HepG2 (cell line): Measurements from ENCODE around the gene RPE65. TPM values are rescaled to one million over a fixed set of nuclear protein-coding genes. Genes with fewer than 3 reads are reported as not detected.

ENCODE experiments used
- BRD4 ChIP-seq: sonication (generic); formaldehyde crosslinking; IDR thresholded peaks from 2 replicates; pipeline ENCODE4 v1.4.0; 2020; ENCODE audit warnings: missing genetic modification reagents
- KDM3A ChIP-seq: IDR thresholded peaks from 2 replicates; pipeline ENCODE4 v1.6.1; 2018; ENCODE audit warnings: low read depth, missing compliant biosample characterization
- MBNL3 ChIP-seq: fragments of 250-450 bp; sonication (Bioruptor Pico); conservative IDR thresholded peaks from 2 replicates; pipeline ENCODE4 v1.8.0; 2022; ENCODE audit warnings: mild to moderate bottlenecking, inconsistent platforms
- NCOA5 ChIP-seq: sonication (generic); formaldehyde crosslinking; IDR thresholded peaks from 2 replicates; pipeline ENCODE4 v1.4.0; 2020; ENCODE audit warnings: missing genetic modification reagents
- SIX4 ChIP-seq: sonication (generic); formaldehyde crosslinking; IDR thresholded peaks from 2 replicates; pipeline ENCODE4 v1.4.0; 2020; ENCODE audit warnings: missing genetic modification reagents
- TBL1XR1 ChIP-seq: fragments of 150-350 bp; IDR thresholded peaks from 2 replicates; pipeline ENCODE4 v1.6.1; 2014; ENCODE audit warnings: borderline replicate concordance, low read length; ENCODE audit not compliant: partially characterized antibody
- ZBTB20 ChIP-seq: sonication (generic); formaldehyde crosslinking; IDR thresholded peaks from 2 replicates; pipeline ENCODE4 v1.8.1; 2023; ENCODE audit warnings: missing genetic modification reagents, low read depth, mild to moderate bottlenecking, borderline replicate concordance
- ZNF101 ChIP-seq: sonication (generic); formaldehyde crosslinking; IDR thresholded peaks from 2 replicates; pipeline ENCODE4 v1.4.0; 2020; ENCODE audit warnings: mild to moderate bottlenecking, low read depth, missing genetic modification reagents, borderline replicate concordance
- ZNF18 ChIP-seq: sonication (generic); formaldehyde crosslinking; IDR thresholded peaks from 2 replicates; pipeline ENCODE4 v1.8.0; 2022; ENCODE audit warnings: mild to moderate bottlenecking, missing genetic modification reagents; ENCODE audit not compliant: insufficient replicate concordance
- ZNF256 ChIP-seq: sonication (generic); formaldehyde crosslinking; conservative IDR thresholded peaks from 2 replicates; pipeline ENCODE4 v1.4.0; 2020; ENCODE audit warnings: missing genetic modification reagents
- ZNF446 ChIP-seq: sonication (generic); formaldehyde crosslinking; IDR thresholded peaks from 2 replicates; pipeline ENCODE4 v1.5.0; 2020; ENCODE audit warnings: mild to moderate bottlenecking, missing genetic modification reagents
- ZNF572 ChIP-seq: sonication (generic); formaldehyde crosslinking; IDR thresholded peaks from 2 replicates; pipeline ENCODE4 v1.5.1; 2020; ENCODE audit warnings: mild to moderate bottlenecking, missing genetic modification reagents
- ZNF615 ChIP-seq: sonication (generic); formaldehyde crosslinking; IDR thresholded peaks from 2 replicates; pipeline ENCODE4 v1.5.0; 2020; ENCODE audit warnings: mild to moderate bottlenecking, missing genetic modification reagents, borderline replicate concordance
- ZNF644 ChIP-seq: IDR thresholded peaks from 2 replicates; pipeline ENCODE4 v1.6.1; 2016; ENCODE audit warnings: low read depth
- ZNF746 ChIP-seq: sonication (generic); formaldehyde crosslinking; IDR thresholded peaks from 2 replicates; pipeline ENCODE4 v1.8.0; 2022; ENCODE audit warnings: mild to moderate bottlenecking, missing genetic modification reagents
- ZSCAN30 ChIP-seq: sonication (generic); formaldehyde crosslinking; IDR thresholded peaks from 2 replicates; pipeline ENCODE4 v1.5.0; 2020; ENCODE audit warnings: mild to moderate bottlenecking, missing genetic modification reagents
- polyA plus RNA-seq, 8 experiments: library from polyadenylated mRNA; depleted of rRNA in 3 of 8; stranded (reverse) in 7 of 8; unstranded in 1 of 8; fragments of >200 nt; fragmentation: Illumina TruSeq in 4 of 8; extraction: Trizol in 4 of 8; gene quantifications; 2 replicates each; pipeline versions ENCODE4 v1.2.1 to v1.2.3, GENCODE V29; 2011 to 2016; ENCODE audit warnings: low read depth in 4 of 8, missing spikeins in 1 of 8, mixed read lengths in 1 of 8; ENCODE audit not compliant: insufficient read depth in 1 of 8
- total RNA-seq, 5 experiments: library from RNA; depleted of rRNA; stranded (reverse); fragments of >200 nt; fragmentation: Illumina TruSeq; extraction: Trizol; gene quantifications; 2 replicates each; pipeline ENCODE4 v1.2.3, GENCODE V29; 2016; ENCODE audit warnings: low read depth in 1 of 5
- TF ChIP-seq, protein P1 (sequence below): sonication (generic); formaldehyde crosslinking; IDR thresholded peaks from 2 replicates; pipeline ENCODE4 v1.5.1; 2020; ENCODE audit warnings: mild to moderate bottlenecking, missing genetic modification reagents, borderline replicate concordance
- TF ChIP-seq, protein P2 (sequence below): sonication (generic); formaldehyde crosslinking; IDR thresholded peaks from 2 replicates; pipeline ENCODE4 v1.5.0; 2020; ENCODE audit warnings: missing genetic modification reagents, mild to moderate bottlenecking, borderline replicate concordance
- TF ChIP-seq, protein P3 (sequence below): sonication (generic); formaldehyde crosslinking; IDR thresholded peaks from 2 replicates; pipeline ENCODE4 v1.5.1; 2020; ENCODE audit warnings: missing genetic modification reagents, mild to moderate bottlenecking, borderline replicate concordance

The RPE65 gene
- total and polyA plus RNA-seq, 2 of the 13 experiments (the other 11 are each of a cell fraction or from before 2014, with no cell fraction given): not detected

DNA sequence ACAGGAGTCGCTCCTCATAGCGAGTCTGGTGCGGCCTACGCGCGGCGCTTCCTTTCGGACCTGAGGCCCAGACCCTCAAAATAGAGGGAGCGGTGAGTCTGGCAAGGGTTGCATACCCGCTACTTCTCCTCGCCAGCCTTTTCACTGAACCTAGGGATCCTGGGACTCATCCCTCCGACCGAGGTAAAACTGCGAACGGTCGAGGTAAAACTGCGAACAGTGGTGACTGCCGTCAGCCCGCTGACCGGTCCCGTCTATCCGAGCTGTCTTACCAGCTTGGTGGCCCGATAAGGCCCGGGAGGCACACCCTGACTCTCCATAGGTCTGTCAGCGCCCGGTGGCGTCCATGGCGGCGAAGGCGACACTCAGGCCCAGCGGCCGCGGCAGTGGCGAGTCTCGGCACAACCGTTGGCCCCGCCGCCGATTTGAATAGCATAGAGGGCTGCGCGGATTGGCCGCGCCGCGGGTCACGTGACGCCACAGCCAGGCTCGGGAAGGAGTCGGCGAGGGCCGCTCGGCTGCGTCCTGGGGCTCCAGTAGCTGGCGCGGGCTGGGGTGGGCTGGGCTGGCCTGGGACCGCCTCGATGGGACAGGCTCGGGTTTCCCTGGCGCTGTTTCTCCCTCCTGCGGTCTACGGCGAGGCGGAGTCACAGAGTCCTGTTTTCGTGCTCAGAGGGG, 47.1 kb upstream of the RPE65 start, which contains the start of gene DEPDC1 (continued):
- TF ChIP-seq, protein P1, sequence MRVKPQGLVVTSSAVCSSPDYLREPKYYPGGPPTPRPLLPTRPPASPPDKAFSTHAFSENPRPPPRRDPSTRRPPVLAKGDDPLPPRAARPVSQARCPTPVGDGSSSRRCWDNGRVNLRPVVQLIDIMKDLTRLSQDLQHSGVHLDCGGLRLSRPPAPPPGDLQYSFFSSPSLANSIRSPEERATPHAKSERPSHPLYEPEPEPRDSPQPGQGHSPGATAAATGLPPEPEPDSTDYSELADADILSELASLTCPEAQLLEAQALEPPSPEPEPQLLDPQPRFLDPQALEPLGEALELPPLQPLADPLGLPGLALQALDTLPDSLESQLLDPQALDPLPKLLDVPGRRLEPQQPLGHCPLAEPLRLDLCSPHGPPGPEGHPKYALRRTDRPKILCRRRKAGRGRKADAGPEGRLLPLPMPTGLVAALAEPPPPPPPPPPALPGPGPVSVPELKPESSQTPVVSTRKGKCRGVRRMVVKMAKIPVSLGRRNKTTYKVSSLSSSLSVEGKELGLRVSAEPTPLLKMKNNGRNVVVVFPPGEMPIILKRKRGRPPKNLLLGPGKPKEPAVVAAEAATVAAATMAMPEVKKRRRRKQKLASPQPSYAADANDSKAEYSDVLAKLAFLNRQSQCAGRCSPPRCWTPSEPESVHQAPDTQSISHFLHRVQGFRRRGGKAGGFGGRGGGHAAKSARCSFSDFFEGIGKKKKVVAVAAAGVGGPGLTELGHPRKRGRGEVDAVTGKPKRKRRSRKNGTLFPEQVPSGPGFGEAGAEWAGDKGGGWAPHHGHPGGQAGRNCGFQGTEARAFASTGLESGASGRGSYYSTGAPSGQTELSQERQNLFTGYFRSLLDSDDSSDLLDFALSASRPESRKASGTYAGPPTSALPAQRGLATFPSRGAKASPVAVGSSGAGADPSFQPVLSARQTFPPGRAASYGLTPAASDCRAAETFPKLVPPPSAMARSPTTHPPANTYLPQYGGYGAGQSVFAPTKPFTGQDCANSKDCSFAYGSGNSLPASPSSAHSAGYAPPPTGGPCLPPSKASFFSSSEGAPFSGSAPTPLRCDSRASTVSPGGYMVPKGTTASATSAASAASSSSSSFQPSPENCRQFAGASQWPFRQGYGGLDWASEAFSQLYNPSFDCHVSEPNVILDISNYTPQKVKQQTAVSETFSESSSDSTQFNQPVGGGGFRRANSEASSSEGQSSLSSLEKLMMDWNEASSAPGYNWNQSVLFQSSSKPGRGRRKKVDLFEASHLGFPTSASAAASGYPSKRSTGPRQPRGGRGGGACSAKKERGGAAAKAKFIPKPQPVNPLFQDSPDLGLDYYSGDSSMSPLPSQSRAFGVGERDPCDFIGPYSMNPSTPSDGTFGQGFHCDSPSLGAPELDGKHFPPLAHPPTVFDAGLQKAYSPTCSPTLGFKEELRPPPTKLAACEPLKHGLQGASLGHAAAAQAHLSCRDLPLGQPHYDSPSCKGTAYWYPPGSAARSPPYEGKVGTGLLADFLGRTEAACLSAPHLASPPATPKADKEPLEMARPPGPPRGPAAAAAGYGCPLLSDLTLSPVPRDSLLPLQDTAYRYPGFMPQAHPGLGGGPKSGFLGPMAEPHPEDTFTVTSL (CRISPR knock-in tag): peak; percentile 44; the same call in 1 of the 2 replicates
- TF ChIP-seq, protein P2, sequence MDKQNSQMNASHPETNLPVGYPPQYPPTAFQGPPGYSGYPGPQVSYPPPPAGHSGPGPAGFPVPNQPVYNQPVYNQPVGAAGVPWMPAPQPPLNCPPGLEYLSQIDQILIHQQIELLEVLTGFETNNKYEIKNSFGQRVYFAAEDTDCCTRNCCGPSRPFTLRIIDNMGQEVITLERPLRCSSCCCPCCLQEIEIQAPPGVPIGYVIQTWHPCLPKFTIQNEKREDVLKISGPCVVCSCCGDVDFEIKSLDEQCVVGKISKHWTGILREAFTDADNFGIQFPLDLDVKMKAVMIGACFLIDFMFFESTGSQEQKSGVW: no peak
- no peak for TF ChIP-seq ZNF101
- TF ChIP-seq, protein P3, sequence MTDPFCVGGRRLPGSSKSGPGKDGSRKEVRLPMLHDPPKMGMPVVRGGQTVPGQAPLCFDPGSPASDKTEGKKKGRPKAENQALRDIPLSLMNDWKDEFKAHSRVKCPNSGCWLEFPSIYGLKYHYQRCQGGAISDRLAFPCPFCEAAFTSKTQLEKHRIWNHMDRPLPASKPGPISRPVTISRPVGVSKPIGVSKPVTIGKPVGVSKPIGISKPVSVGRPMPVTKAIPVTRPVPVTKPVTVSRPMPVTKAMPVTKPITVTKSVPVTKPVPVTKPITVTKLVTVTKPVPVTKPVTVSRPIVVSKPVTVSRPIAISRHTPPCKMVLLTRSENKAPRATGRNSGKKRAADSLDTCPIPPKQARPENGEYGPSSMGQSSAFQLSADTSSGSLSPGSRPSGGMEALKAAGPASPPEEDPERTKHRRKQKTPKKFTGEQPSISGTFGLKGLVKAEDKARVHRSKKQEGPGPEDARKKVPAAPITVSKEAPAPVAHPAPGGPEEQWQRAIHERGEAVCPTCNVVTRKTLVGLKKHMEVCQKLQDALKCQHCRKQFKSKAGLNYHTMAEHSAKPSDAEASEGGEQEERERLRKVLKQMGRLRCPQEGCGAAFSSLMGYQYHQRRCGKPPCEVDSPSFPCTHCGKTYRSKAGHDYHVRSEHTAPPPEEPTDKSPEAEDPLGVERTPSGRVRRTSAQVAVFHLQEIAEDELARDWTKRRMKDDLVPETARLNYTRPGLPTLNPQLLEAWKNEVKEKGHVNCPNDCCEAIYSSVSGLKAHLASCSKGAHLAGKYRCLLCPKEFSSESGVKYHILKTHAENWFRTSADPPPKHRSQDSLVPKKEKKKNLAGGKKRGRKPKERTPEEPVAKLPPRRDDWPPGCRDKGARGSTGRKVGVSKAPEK (CRISPR knock-in tag): no peak
- peak; percentile 23 for TF ChIP-seq BRD4 (CRISPR knock-in tag)
- TF ChIP-seq KDM3A (CRISPR knock-in tag): peak; percentile 58; the same call in 1 of the 2 replicates
- TF ChIP-seq ZNF256: no peak
- TF ChIP-seq ZNF615 (CRISPR knock-in tag): no peak
- TF ChIP-seq NCOA5 (CRISPR knock-in tag): no peak
- TF ChIP-seq TBL1XR1: no peak
- TF ChIP-seq ZNF18 (CRISPR knock-in tag): no peak
- peak; percentile 86; the same call in 1 of the 2 replicates for TF ChIP-seq ZNF572 (CRISPR knock-in tag)
- no peak for TF ChIP-seq MBNL3
- TF ChIP-seq SIX4 (CRISPR knock-in tag): no peak
- no peak for TF ChIP-seq ZBTB20 (CRISPR knock-in tag)
- TF ChIP-seq ZNF446 (CRISPR knock-in tag): 0 out of 2 replicates have a peak, but pooled peaks have one; percentile 66
- no peak for TF ChIP-seq ZNF746
- 0 out of 2 replicates have a peak, but pooled peaks have one; percentile 9 for TF ChIP-seq ZNF644 (CRISPR knock-in tag)
- no peak for TF ChIP-seq ZSCAN30 (CRISPR knock-in tag)
